HCT116 (cell line): ENCODE results near the gene METTL15. TPM values are rescaled to one million over a fixed set of nuclear protein-coding genes. Genes with fewer than 3 reads are reported as not detected.
"Not testable (repeated sequence)": the region's sequence is repeated elsewhere in the genome, so short reads cannot be mapped to it uniquely, and the experiment has no call there.

Experiments
- ATAC-seq: fragments of 200-7000 bp; cut with Tn5 transposase; 2 replicates; pipeline ENCODE4 v1.9.1; 2020; ENCODE audit warnings: mild to moderate bottlenecking, moderate library complexity
- BruUV-seq: library from RNA; stranded (reverse); fragments of 400-500 nt; replicated peaks from 2 replicates; lab custom pipeline; 2021; lab: Mats Ljungman, UMichigan
- CTCF ChIA-PET: fragments of 300-600 bp; sonication (Branson Sonifier 250); formaldehyde crosslinking; loops from one replicate; lab custom pipeline; 2021; ENCODE audit warnings: antibody characterized with exemption; lab: Charles Lee
- POLR2A ChIA-PET: fragments of 300-600, 350-600 bp; sonication (Branson Sonifier 250); formaldehyde crosslinking; loops from one replicate; lab custom pipeline; 2021; ENCODE audit warnings: antibody characterized with exemption; lab: Charles Lee
- RAD21 ChIA-PET, 2 experiments: fragments of 300-600 bp; sonication (Branson Sonifier 250); formaldehyde crosslinking; loops; one replicate each; lab custom pipeline; 2023; ENCODE audit warnings: low total read pairs in 2 of 2; ENCODE audit not compliant: uncharacterized antibody in 2 of 2, unreplicated experiment in 2 of 2, low non-redundant PET in 1 of 2; lab: Charles Lee
- DNase-seq: peaks from one replicate; pipeline ENCODE4 v3.0.0-alpha.2; 2010; ENCODE audit warnings: low read depth, low spot score
- H2AFZ ChIP-seq: fragments of 200-600 bp; shearing (Covaris generic), sonication (generic); 2 replicates; pipeline ENCODE4 v1.6.1; 2017; ENCODE audit warnings: low read depth, mixed run types, mixed read lengths, antibody characterized with exemption, low read length; ENCODE audit not compliant: poor library complexity, severe bottlenecking
- H3K27ac ChIP-seq: 2 replicates; pipeline ENCODE4 v1.5.1; 2012; ENCODE audit warnings: low read depth, low read length
- H3K27me3 ChIP-seq: fragments of 200-600 bp; sonication (generic); 2 replicates; pipeline ENCODE4 v1.6.1; 2016; ENCODE audit warnings: mixed run types, low read length, mixed read lengths; ENCODE audit not compliant: insufficient read depth
- H3K36me3 ChIP-seq, 2 experiments: fragments of 200-500 bp in 1 of 2; fragments of 200-600 bp in 1 of 2; sonication (Bioruptor generic) in 1 of 2; sonication (generic) in 1 of 2; 2 replicates each; pipeline versions ENCODE4 v1.5.1 to v1.6.1; 2014 to 2016; ENCODE audit warnings: low read length in 2 of 2, inconsistent platforms in 1 of 2, mixed read lengths in 1 of 2, mixed run types in 1 of 2; ENCODE audit not compliant: insufficient read depth in 2 of 2, control insufficient read depth in 1 of 2
- H3K4me1 ChIP-seq, 2 experiments: fragments of 200-600 bp in 1 of 2; sonication (generic) in 1 of 2; 2 replicates each; pipeline versions ENCODE4 v1.5.1 to v1.6.1; 2012 to 2017; ENCODE audit warnings: low read length in 2 of 2, inconsistent platforms in 1 of 2, mild to moderate bottlenecking in 1 of 2, mixed read lengths in 1 of 2, mixed run types in 1 of 2, moderate library complexity in 1 of 2; ENCODE audit not compliant: insufficient read depth in 2 of 2, control insufficient read depth in 1 of 2
- H3K4me2 ChIP-seq: fragments of 200-600 bp; sonication (generic); 2 replicates; pipeline ENCODE4 v1.6.1; 2017; ENCODE audit warnings: mixed run types, low read length, mixed read lengths
- H3K4me3 ChIP-seq, 2 experiments: fragments of 200-600 bp in 1 of 2; sonication (generic) in 1 of 2; replicated peaks in 1 of 2; 2 replicates each; pipeline ENCODE4 v1.5.1; 2011 to 2016; ENCODE audit warnings: low read length in 2 of 2, control low read depth in 1 of 2, low read depth in 1 of 2, mild to moderate bottlenecking in 1 of 2, mixed read lengths in 1 of 2, mixed run types in 1 of 2
- H3K79me2 ChIP-seq: fragments of 200-600 bp; sonication (generic); 2 replicates; pipeline ENCODE4 v1.6.1; 2017; ENCODE audit warnings: mild to moderate bottlenecking, mixed run types, low read length, moderate library complexity, mixed read lengths; ENCODE audit not compliant: insufficient read depth
- H3K9ac ChIP-seq: fragments of 200-600 bp; sonication (generic); 2 replicates; pipeline ENCODE4 v1.6.1; 2016; ENCODE audit warnings: low read length, mixed read lengths
- H3K9me2 ChIP-seq: fragments of 200-600 bp; sonication (generic), shearing (Covaris generic); 2 replicates; pipeline ENCODE4 v1.6.1; 2017; ENCODE audit warnings: mixed run types, mild to moderate bottlenecking, moderate library complexity; ENCODE audit not compliant: insufficient read depth
- H3K9me3 ChIP-seq, 2 experiments: fragments of 200-500 bp in 1 of 2; fragments of 200-600 bp in 1 of 2; sonication (Bioruptor generic) in 1 of 2; sonication (generic) in 1 of 2; 2 replicates each; pipeline ENCODE4 v1.6.1; 2014 to 2017; ENCODE audit warnings: low read length in 2 of 2, mixed read lengths in 2 of 2, inconsistent platforms in 1 of 2, low read depth in 1 of 2, mild to moderate bottlenecking in 1 of 2, mixed run types in 1 of 2, moderate library complexity in 1 of 2; ENCODE audit not compliant: control insufficient read depth in 1 of 2, insufficient read depth in 1 of 2
- H4K20me1 ChIP-seq: fragments of 200-600 bp; sonication (generic), shearing (Covaris generic); 2 replicates; pipeline ENCODE4 v1.6.1; 2017; ENCODE audit warnings: mixed run types, mild to moderate bottlenecking, moderate library complexity; ENCODE audit not compliant: insufficient read depth
- CBX3 ChIP-seq: IDR thresholded peaks from 2 replicates; pipeline ENCODE4 v1.6.1; 2012; ENCODE audit warnings: low read depth
- EZH2 ChIP-seq: fragments of 200-600 bp; sonication (generic); IDR thresholded peaks from 2 replicates; pipeline ENCODE4 v1.6.1; 2017; ENCODE audit warnings: antibody characterized with exemption, mixed run types
- EZH2phosphoT487 ChIP-seq: fragments of 200-600 bp; IDR thresholded peaks from 2 replicates; pipeline ENCODE4 v1.6.1; 2018; ENCODE audit warnings: antibody characterized with exemption, borderline replicate concordance
- MAX ChIP-seq: IDR thresholded peaks from 2 replicates; pipeline ENCODE4 v1.6.1; 2012
- POLR2AphosphoS5 ChIP-seq: IDR thresholded peaks from 2 replicates; pipeline ENCODE4 v1.6.1; 2011; ENCODE audit warnings: mild to moderate bottlenecking, low read depth, low read length, moderate library complexity
- RAD21 ChIP-seq: IDR thresholded peaks from 2 replicates; pipeline ENCODE4 v1.6.1; 2012; ENCODE audit warnings: low read depth, mild to moderate bottlenecking
- SIN3A ChIP-seq: IDR thresholded peaks from 2 replicates; pipeline ENCODE4 v1.6.1; 2012; ENCODE audit warnings: low read depth
- SRF ChIP-seq: IDR thresholded peaks from 2 replicates; pipeline ENCODE4 v1.6.1; 2012; ENCODE audit warnings: low read depth
- TCF7L2 ChIP-seq: IDR thresholded peaks from 2 replicates; pipeline ENCODE4 v1.7.0; 2011; ENCODE audit warnings: borderline replicate concordance, inconsistent platforms; ENCODE audit not compliant: insufficient read depth, insufficient read length; ENCODE audit errors: extremely low read depth
- YY1 ChIP-seq: IDR thresholded peaks from 2 replicates; pipeline ENCODE4 v1.6.1; 2011; ENCODE audit warnings: low read length, low read depth, moderate library complexity, mild to moderate bottlenecking; ENCODE audit not compliant: insufficient replicate concordance; ENCODE audit errors: extremely low read depth
- ZNF274 ChIP-seq: fragments of 200-500 bp; sonication (Bioruptor generic); IDR thresholded peaks from 2 replicates; pipeline ENCODE4 v1.6.1; 2014; ENCODE audit warnings: mild to moderate bottlenecking, low read depth, low read length, inconsistent platforms
- intact Hi-C: fragments of 100-400 bp; cut with micrococcal nuclease; formaldehyde crosslinking; loops from 2 replicates; pipeline ENCODE4 v1.10.0; 2022
- total RNA-seq: library from RNA; stranded (reverse); gene quantifications from one replicate; pipeline ENCODE4 v1.2.1, GENCODE V29; 2021; ENCODE audit not compliant: unreplicated experiment
- TF ChIP-seq, protein P1 (sequence below): IDR thresholded peaks from 2 replicates; pipeline ENCODE4 v1.6.1; 2012

METTL15 gene
- total RNA-seq, 1 experiment from 2014 or later, result 25.3 TPM

- Histone ChIP-seq H3K27ac (no peak overlapping the region), H3K4me1 (no peaks in the 10 kb centered on the region), H3K9me3 (no peaks in the 10 kb centered on the region), H3K9ac (no peak overlapping the region), H3K4me3 (no peak overlapping the region), H2AFZ (no peak overlapping the region), H3K79me2 (peaks cover 5% of the 10 kb centered on the region; the same call in 1 of the 2 replicates), H3K27me3 (no peaks in the 10 kb centered on the region), H3K9me2 (no peaks in the 10 kb centered on the region), H3K36me3 (peaks cover 39 to 40% of the 10 kb centered on the region in 2 experiments), H3K4me2 (no peak overlapping the region), H4K20me1 (no peaks in the 10 kb centered on the region)
- RAD21 ChIA-PET, result no interaction called here
- ATAC-seq (no peak), DNase-seq (no peak)
- intact Hi-C loops, result no loop called here
- CTCF ChIA-PET, result no interaction called here
- TF ChIP-seq POLR2AphosphoS5 (no peak), SIN3A (no peak), MAX (no peak), TCF7L2 (no peak), RAD21 (no peak), CBX3 (no peak), EZH2 (no peak), ZNF274 (no peak), EZH2phosphoT487 (no peak)
- TF ChIP-seq, protein P1, sequence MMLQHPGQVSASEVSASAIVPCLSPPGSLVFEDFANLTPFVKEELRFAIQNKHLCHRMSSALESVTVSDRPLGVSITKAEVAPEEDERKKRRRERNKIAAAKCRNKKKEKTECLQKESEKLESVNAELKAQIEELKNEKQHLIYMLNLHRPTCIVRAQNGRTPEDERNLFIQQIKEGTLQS, result no peak
- POLR2A ChIA-PET, result no interaction called here
- BruUV-seq, result no TSS peak
These were observed 25.1 kb upstream of the METTL15 start for GRCh38 chr11:28083118-28083517.

GRCh38 chr11:28086569-28086968, 21.6 kb upstream of the METTL15 start:
- no peaks in the 10 kb centered on the region for H4K20me1 ChIP-seq
- TF ChIP-seq, protein P1, result no peak
- TF ChIP-seq RAD21, result no peak
- TF ChIP-seq YY1, result no peak
- no peak for TF ChIP-seq SRF
- no peak for TF ChIP-seq ZNF274
- TF ChIP-seq TCF7L2, result no peak
- no peaks in the 10 kb centered on the region for H3K9me3 ChIP-seq
- no peak overlapping the region for H3K4me3 ChIP-seq
- CTCF ChIA-PET, result no interaction called here
- POLR2A ChIA-PET, result no interaction called here
- H3K4me2 ChIP-seq, result no peak overlapping the region
- H3K9me2 ChIP-seq, result no peaks in the 10 kb centered on the region
- no peaks in the 10 kb centered on the region for H3K4me1 ChIP-seq
- no peak overlapping the region for H3K27ac ChIP-seq
- ATAC-seq (no peak), DNase-seq (no peak)
- RAD21 ChIA-PET, result no interaction called here
- intact Hi-C loops, result no loop called here
- no peaks in the 10 kb centered on the region for H3K27me3 ChIP-seq
- peaks cover 34 to 56% of the 10 kb centered on the region in 2 experiments for H3K36me3 ChIP-seq
- no peak overlapping the region for H2AFZ ChIP-seq
- H3K79me2 ChIP-seq, result peaks cover 29% of the 10 kb centered on the region
- H3K9ac ChIP-seq, result no peak overlapping the region
- BruUV-seq, result no TSS peak

- H3K4me2 ChIP-seq, H2AFZ ChIP-seq, H3K27me3 ChIP-seq, ATAC-seq, H4K20me1 ChIP-seq, intact Hi-C loops, RAD21 ChIA-PET, H3K4me3 ChIP-seq, BruUV-seq, H3K4me1 ChIP-seq, CTCF ChIA-PET, DNase-seq, H3K9me2 ChIP-seq, POLR2A ChIA-PET, H3K9ac ChIP-seq, H3K9me3 ChIP-seq, H3K27ac ChIP-seq: not testable (repeated sequence)
- Histone ChIP-seq H3K36me3 (peaks cover 28 to 52% of the 10 kb centered on the region in 2 experiments), H3K79me2 (peaks cover 34% of the 10 kb centered on the region)
These were observed 21.0 kb upstream of the METTL15 start for GRCh38 chr11:28087192-28087591.
